GM23248 (cell line): ENCODE measurements around the gene SERPINC1. TPM values are rescaled to one million over a fixed set of nuclear protein-coding genes. Genes with fewer than 3 reads are reported as not detected.

ENCODE experiments used
- DNase-seq: peaks from one replicate; pipeline ENCODE4 v3.0.0-alpha.2; 2015
- H2AFZ ChIP-seq: fragments of 200-600 bp; sonication (generic); 2 replicates; pipeline ENCODE4 v1.6.1; 2016; ENCODE audit warnings: antibody characterized with exemption
- H3F3A ChIP-seq: fragments of 200-600 bp; sonication (generic); 2 replicates; pipeline ENCODE4 v1.6.1; 2016; ENCODE audit warnings: mild to moderate bottlenecking, antibody characterized with exemption, mixed run types; ENCODE audit not compliant: insufficient read depth
- H3K27ac ChIP-seq: fragments of 200-600 bp; sonication (generic); 2 replicates; pipeline ENCODE4 v1.5.1; 2016; ENCODE audit warnings: mild to moderate bottlenecking
- H3K27me3 ChIP-seq: fragments of 200-600 bp; sonication (generic); replicated peaks from 2 replicates; pipeline ENCODE4 v1.6.1; 2016; ENCODE audit warnings: mild to moderate bottlenecking; ENCODE audit not compliant: insufficient read depth
- H3K36me3 ChIP-seq: fragments of 200-600 bp; sonication (generic); 2 replicates; pipeline ENCODE4 v1.6.1; 2016; ENCODE audit warnings: low read depth, mild to moderate bottlenecking
- H3K4me1 ChIP-seq: fragments of 200-600 bp; sonication (generic); 2 replicates; pipeline ENCODE4 v1.6.1; 2016; ENCODE audit warnings: mild to moderate bottlenecking; ENCODE audit not compliant: insufficient read depth
- H3K4me2 ChIP-seq: fragments of 200-600 bp; sonication (generic); one replicate; pipeline ENCODE4 v1.6.1; 2016; ENCODE audit warnings: mild to moderate bottlenecking; ENCODE audit not compliant: unreplicated experiment
- H3K4me3 ChIP-seq: fragments of 200-600 bp; sonication (generic); 2 replicates; pipeline ENCODE4 v1.5.1; 2016; ENCODE audit warnings: mild to moderate bottlenecking
- H3K79me2 ChIP-seq: fragments of 200-600 bp; sonication (generic); 2 replicates; pipeline ENCODE4 v1.6.1; 2016; ENCODE audit warnings: mild to moderate bottlenecking; ENCODE audit not compliant: insufficient read depth
- H3K9ac ChIP-seq: fragments of 200-600 bp; sonication (generic); 2 replicates; pipeline ENCODE4 v1.6.1; 2016; ENCODE audit warnings: mild to moderate bottlenecking
- H3K9me2 ChIP-seq: fragments of 200-600 bp; sonication (generic); 2 replicates; pipeline ENCODE4 v1.6.1; 2016; ENCODE audit warnings: mixed run types, mild to moderate bottlenecking, moderate library complexity; ENCODE audit not compliant: insufficient read depth
- H3K9me3 ChIP-seq: fragments of 200-600 bp; sonication (generic); one replicate; pipeline ENCODE4 v1.6.1; 2017; ENCODE audit warnings: low read depth
- H4K20me1 ChIP-seq: fragments of 200-600 bp; sonication (generic); 2 replicates; pipeline ENCODE4 v1.6.0; 2016; ENCODE audit not compliant: insufficient read depth
- EZH2 ChIP-seq: fragments of 200-600 bp; sonication (generic); IDR thresholded peaks from 2 replicates; pipeline ENCODE4 v1.6.1; 2018; ENCODE audit warnings: antibody characterized with exemption, mild to moderate bottlenecking; ENCODE audit not compliant: insufficient read depth, poor library complexity, severe bottlenecking
- EZH2phosphoT487 ChIP-seq: fragments of 200-600 bp; sonication (generic); IDR thresholded peaks from 2 replicates; pipeline ENCODE4 v1.6.1; 2018; ENCODE audit warnings: antibody characterized with exemption, moderate library complexity, mild to moderate bottlenecking, low read depth; ENCODE audit not compliant: insufficient read depth
- WGBS, 2 experiments: methylation state at CpG; one replicate each; pipeline ENCODE4 v1.1.6; 2015 to 2017; ENCODE audit warnings: low lambda C conversion rate in 2 of 2, low coverage in 1 of 2; ENCODE audit errors: missing lambda C conversion rate in 2 of 2; 5-methylcytosine and 5-hydroxymethylcytosine counted together
- in situ Hi-C: fragments of 300-500 bp; cut with MboI; formaldehyde crosslinking; loops from 2 replicates; pipeline ENCODE4 v1.15.0; 2020
- polyA plus RNA-seq: library from polyadenylated mRNA; unstranded; fragments of >200 nt; fragmentation: Nextera tagmentation; extraction: Ambion mirVana; gene quantifications from 2 replicates; pipeline ENCODE4 v1.2.1, GENCODE V29; 2016
- total RNA-seq: library from RNA; depleted of rRNA; stranded (reverse); fragments of >200 nt; shearing (Covaris generic); gene quantifications from 2 replicates; pipeline ENCODE4 v1.2.3, GENCODE V29; 2014

SERPINC1 gene
- total and polyA plus RNA-seq, 2 experiments from 2014 or later: not detected

- Histone ChIP-seq H3F3A (peaks cover 67% of the 10 kb centered on the region), H2AFZ (0 out of 2 replicates have a peak overlapping the region, but pooled peaks have one; percentile 21), H3K4me2 (peak overlapping the region; percentile 98), H3K79me2 (peaks cover 44% of the 10 kb centered on the region), H3K27me3 (no peaks in the 10 kb centered on the region), H4K20me1 (peaks cover 19% of the 10 kb centered on the region), H3K27ac (peak overlapping the region; percentile 85), H3K36me3 (peaks cover 54% of the 10 kb centered on the region), H3K9me2 (no peaks in the 10 kb centered on the region), H3K9ac (peak overlapping the region; percentile 94), H3K4me1 (peaks cover 26% of the 10 kb centered on the region; the same call in 1 of the 2 replicates), H3K4me3 (peak overlapping the region; percentile 93), H3K9me3 (no peaks in the 10 kb centered on the region)
- DNase-seq: no peak
- in situ Hi-C loops: no loop called here
- no peak for TF ChIP-seq EZH2
- no peak for TF ChIP-seq EZH2phosphoT487
- 4 to 6% methylated on average over 32 of the region's 32 CpGs for WGBS, 2 experiments
These were observed 49.9 kb downstream of the SERPINC1 start for GRCh38 chr1:173867141-173867752.

GRCh38 chr1:173866413-173867115 is 50.6 kb downstream of the SERPINC1 start:
- Histone ChIP-seq H3K4me1 (peaks cover 26% of the 10 kb centered on the region; the same call in 1 of the 2 replicates), H3K9me2 (no peaks in the 10 kb centered on the region), H3K4me3 (peak overlapping the region; percentile 93), H4K20me1 (peaks cover 19% of the 10 kb centered on the region), H3K27ac (peak overlapping the region; percentile 85), H2AFZ (no peak overlapping the region), H3F3A (peaks cover 74% of the 10 kb centered on the region), H3K4me2 (peak overlapping the region; percentile 98), H3K36me3 (peaks cover 50% of the 10 kb centered on the region), H3K79me2 (peaks cover 37% of the 10 kb centered on the region), H3K9me3 (no peaks in the 10 kb centered on the region), H3K9ac (peak overlapping the region; percentile 94), H3K27me3 (no peaks in the 10 kb centered on the region)
- TF ChIP-seq EZH2phosphoT487: no peak
- TF ChIP-seq EZH2: no peak
- peak; percentile 34 for DNase-seq
- in situ Hi-C loops: no loop called here
- 22 to 25% methylated on average over 2 of the region's 2 CpGs for WGBS, 2 experiments

GRCh38 chr1:173865468-173866164 is 51.5 kb downstream of the SERPINC1 start:
- Histone ChIP-seq H2AFZ (no peak overlapping the region), H3K4me2 (peak overlapping the region; percentile 98), H3K27ac (peak overlapping the region; percentile 85), H3K4me3 (peak overlapping the region; percentile 93), H3K9me3 (no peaks in the 10 kb centered on the region), H3K27me3 (no peaks in the 10 kb centered on the region), H3K9ac (peak overlapping the region; percentile 94), H3F3A (peaks cover 81% of the 10 kb centered on the region), H3K9me2 (no peaks in the 10 kb centered on the region), H3K4me1 (peaks cover 26% of the 10 kb centered on the region; the same call in 1 of the 2 replicates), H3K36me3 (peaks cover 48% of the 10 kb centered on the region), H3K79me2 (peaks cover 29% of the 10 kb centered on the region), H4K20me1 (peaks cover 19% of the 10 kb centered on the region)
- in situ Hi-C loops: no loop called here
- TF ChIP-seq EZH2: no peak
- WGBS, 2 experiments: 49 to 55% methylated on average over 4 of the region's 4 CpGs
- peak; percentile 24 for DNase-seq

- no peaks in the 10 kb centered on the region for H3K9me3 ChIP-seq
- peaks cover 29% of the 10 kb centered on the region for H3K79me2 ChIP-seq
- peaks cover 84% of the 10 kb centered on the region for H3F3A ChIP-seq
- 80 to 81% methylated on average over 5 of the region's 5 CpGs for WGBS, 2 experiments
- peak overlapping the region; percentile 94 for H3K9ac ChIP-seq
- H3K4me3 ChIP-seq: peak overlapping the region; percentile 93
- TF ChIP-seq EZH2 (no peak), EZH2phosphoT487 (no peak)
- no peaks in the 10 kb centered on the region for H3K9me2 ChIP-seq
- peaks cover 22% of the 10 kb centered on the region; the same call in 1 of the 2 replicates for H3K4me1 ChIP-seq
- peak; percentile 57 for DNase-seq
- in situ Hi-C loops: no loop called here
- H3K4me2 ChIP-seq: peak overlapping the region; percentile 98
- peaks cover 19% of the 10 kb centered on the region for H4K20me1 ChIP-seq
- peaks cover 48% of the 10 kb centered on the region for H3K36me3 ChIP-seq
- H2AFZ ChIP-seq: no peak overlapping the region
- H3K27ac ChIP-seq: peak overlapping the region; percentile 85
- no peaks in the 10 kb centered on the region for H3K27me3 ChIP-seq
These were observed 52.8 kb downstream of the SERPINC1 start for GRCh38 chr1:173864179-173864867.
